M059J (cell line): Measurements from ENCODE around the gene HCN4. TPM values are rescaled to one million over a fixed set of nuclear protein-coding genes. Genes with fewer than 3 reads are reported as not detected.

Experiments used
- DNase-seq: peaks from one replicate; pipeline ENCODE4 v3.0.0-alpha.2; 2012; ENCODE audit warnings: low read depth
- total RNA-seq: library from RNA; depleted of rRNA; stranded (reverse); fragments of >200 nt; shearing (Covaris generic); gene quantifications from 2 replicates; pipeline ENCODE4 v1.2.3, GENCODE V29; 2014; rRNA removed

HCN4 gene
- total RNA-seq, 1 experiment from 2014 or later = 0.17 TPM

GRCh38 chr15:73296609-73297353 lies 72.0 kb downstream of the HCN4 start:
- DNase-seq = no peak

GRCh38 chr15:73295630-73296286 lies 73.0 kb downstream of the HCN4 start:
- DNase-seq = no peak

- DNase-seq = no peak
Observed at GRCh38 chr15:73293773-73294172, 75.0 kb downstream of the HCN4 start.

GRCh38 chr15:73291441-73291840 lies 77.3 kb downstream of the HCN4 start:
- DNase-seq = no peak

- no peak for DNase-seq
Observed at GRCh38 chr15:73287019-73287418, 81.7 kb downstream of the HCN4 start.

GRCh38 chr15:73286311-73286710 lies 82.4 kb downstream of the HCN4 start:
- DNase-seq = no peak

- peak; percentile 36 for DNase-seq
Observed at GRCh38 chr15:73284090-73284716, 84.6 kb downstream of the HCN4 start.

GRCh38 chr15:73283366-73283962 lies 85.3 kb downstream of the HCN4 start:
- peak; percentile 44 for DNase-seq

- DNase-seq = no peak
Observed at GRCh38 chr15:73282567-73283365, 86.0 kb downstream of the HCN4 start.

GRCh38 chr15:73275862-73276261 lies 92.9 kb downstream of the HCN4 start:
- DNase-seq = no peak

GRCh38 chr15:73273181-73274002 lies 95.4 kb downstream of the HCN4 start:
- DNase-seq = peak; percentile 59

- DNase-seq = no peak
Observed at GRCh38 chr15:73270366-73271097, 98.2 kb downstream of the HCN4 start.

Other genes with a start within 250 kb of the HCN4 start
- gene REC114, start 74.2 kb upstream of the HCN4 start, total RNA-seq = not detected in 2 replicates